Measurements from ENCODE around the gene PEX11B. TPM values are rescaled to one million over a fixed set of nuclear protein-coding genes. Genes with fewer than 3 reads are reported as not detected.

PEX11B gene
- total RNA-seq, 1 experiment from 2014 or later, result 19.7 TPM

GRCh38 chr1:145878724-145879123 lies 39.8 kb downstream of the PEX11B start:
- no peaks in the 10 kb centered on the region for H3K79me2 ChIP-seq (ENCODE audit: low read depth)
- H3K9me2 ChIP-seq (ENCODE audit: insufficient read depth), result 0 out of 2 replicates have a peak, but pooled peaks cover 4% of the 10 kb centered on the region
- peak in 1 of 2 experiments; percentile 88 for DNase-seq
- no peaks in the 10 kb centered on the region for H3K9me3 ChIP-seq (ENCODE audit: insufficient read depth, low read depth)
- CTCF ChIA-PET, result interaction anchor here (1.6 to 2.5 kb wide), 2 partner anchors 12 to 19 kb away, joined by 4 to 8 read pairs; no protein-coding TSS in a partner anchor
- TF ChIP-seq, protein P1, sequence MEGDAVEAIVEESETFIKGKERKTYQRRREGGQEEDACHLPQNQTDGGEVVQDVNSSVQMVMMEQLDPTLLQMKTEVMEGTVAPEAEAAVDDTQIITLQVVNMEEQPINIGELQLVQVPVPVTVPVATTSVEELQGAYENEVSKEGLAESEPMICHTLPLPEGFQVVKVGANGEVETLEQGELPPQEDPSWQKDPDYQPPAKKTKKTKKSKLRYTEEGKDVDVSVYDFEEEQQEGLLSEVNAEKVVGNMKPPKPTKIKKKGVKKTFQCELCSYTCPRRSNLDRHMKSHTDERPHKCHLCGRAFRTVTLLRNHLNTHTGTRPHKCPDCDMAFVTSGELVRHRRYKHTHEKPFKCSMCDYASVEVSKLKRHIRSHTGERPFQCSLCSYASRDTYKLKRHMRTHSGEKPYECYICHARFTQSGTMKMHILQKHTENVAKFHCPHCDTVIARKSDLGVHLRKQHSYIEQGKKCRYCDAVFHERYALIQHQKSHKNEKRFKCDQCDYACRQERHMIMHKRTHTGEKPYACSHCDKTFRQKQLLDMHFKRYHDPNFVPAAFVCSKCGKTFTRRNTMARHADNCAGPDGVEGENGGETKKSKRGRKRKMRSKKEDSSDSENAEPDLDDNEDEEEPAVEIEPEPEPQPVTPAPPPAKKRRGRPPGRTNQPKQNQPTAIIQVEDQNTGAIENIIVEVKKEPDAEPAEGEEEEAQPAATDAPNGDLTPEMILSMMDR (conservative IDR thresholded peaks at IDR 0.05), result no peak
- TF ChIP-seq EZH2 (IDR thresholded peaks at IDR 0.05; ENCODE audit: low read depth), result no peak
- H2AFZ ChIP-seq, result no peak overlapping the region
- H4K20me1 ChIP-seq (ENCODE audit: insufficient read depth), result no peaks in the 10 kb centered on the region
- POLR2A ChIA-PET (ENCODE audit: unreplicated experiment), result interaction anchor here (0.6 to 1.7 kb wide), 2 partner anchors 20 to 33 kb away, joined by 5 read pairs; partner anchors contain the start of genes NUDT17 and PIAS3
- no TSS peak for BruUV-seq (replicated peaks)
- H3K4me3 ChIP-seq, result no peak overlapping the region
- H3F3A ChIP-seq (ENCODE audit: insufficient read depth, low read depth), result peaks cover 20% of the 10 kb centered on the region
- intact Hi-C loops (cut with micrococcal nuclease; ENCODE audit: unreplicated experiment), result no loop called here
- H3K27me3 ChIP-seq (ENCODE audit: insufficient read depth, low read depth), result no peaks in the 10 kb centered on the region
- H3K36me3 ChIP-seq (ENCODE audit: low read depth), result no peaks in the 10 kb centered on the region
- peaks cover 41% of the 10 kb centered on the region for H3K4me1 ChIP-seq (replicated peaks; ENCODE audit: insufficient read depth)
- H3K4me2 ChIP-seq, result peak overlapping the region; percentile 52
- peak overlapping the region; percentile 75 for H3K27ac ChIP-seq

DNA sequence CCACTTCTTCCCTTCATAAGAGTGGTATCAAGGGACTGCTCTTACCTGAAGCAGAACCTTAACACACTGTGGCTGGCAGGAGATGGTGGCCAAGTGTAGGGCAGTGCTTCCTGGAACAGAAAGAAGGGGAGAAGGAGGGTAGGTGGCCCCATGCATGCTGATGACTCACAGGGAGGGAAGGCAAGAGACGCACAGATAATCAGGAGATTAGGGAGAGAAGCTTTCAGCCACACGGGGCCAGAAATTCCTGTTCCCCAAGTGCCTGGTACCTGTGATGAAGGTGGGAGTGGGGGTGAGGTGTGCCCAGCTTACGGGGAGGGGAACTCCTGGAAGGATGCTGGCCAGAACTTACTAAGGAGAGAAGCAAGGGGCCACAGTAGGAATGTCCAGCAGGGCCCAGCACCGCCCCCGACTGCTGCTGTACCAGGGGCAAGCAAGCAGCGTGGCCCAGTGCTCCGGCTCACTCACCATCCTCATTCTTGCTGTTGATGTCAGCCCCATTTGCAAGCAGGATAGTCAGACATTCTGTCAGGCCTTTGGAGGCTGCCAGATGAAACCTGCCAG lies 40.5 kb downstream of the PEX11B start:
- DNase-seq, result peak; percentile 74 to 87
- no peaks in the 10 kb centered on the region for H3K36me3 ChIP-seq (ENCODE audit: low read depth)
- TF ChIP-seq, protein P1 (conservative IDR thresholded peaks at IDR 0.05), result no peak
- no peak for TF ChIP-seq EZH2 (IDR thresholded peaks at IDR 0.05; ENCODE audit: low read depth)
- H3K4me3 ChIP-seq, result no peak overlapping the region
- H3K27ac ChIP-seq, result peak overlapping the region; percentile 75
- intact Hi-C loops (cut with micrococcal nuclease; ENCODE audit: unreplicated experiment), result no loop called here
- H3K79me2 ChIP-seq (ENCODE audit: low read depth), result no peaks in the 10 kb centered on the region
- POLR2A ChIA-PET (ENCODE audit: unreplicated experiment), result interaction anchor here (0.7 to 1.7 kb wide), 2 partner anchors 19 to 54 kb away, joined by 3 to 5 read pairs; partner anchors contain the start of gene PIAS3
- peaks cover 20% of the 10 kb centered on the region for H3F3A ChIP-seq (ENCODE audit: insufficient read depth, low read depth)
- no peaks in the 10 kb centered on the region for H3K9me3 ChIP-seq (ENCODE audit: insufficient read depth, low read depth)
- CTCF ChIA-PET, result interaction anchor here (1.6 to 2.5 kb wide), 2 partner anchors 13 to 18 kb away, joined by 4 to 8 read pairs; no protein-coding TSS in a partner anchor
- no peaks in the 10 kb centered on the region for H3K27me3 ChIP-seq (ENCODE audit: insufficient read depth, low read depth)
- peak overlapping the region; percentile 52 for H3K4me2 ChIP-seq
- H4K20me1 ChIP-seq (ENCODE audit: insufficient read depth), result no peaks in the 10 kb centered on the region
- peaks cover 41% of the 10 kb centered on the region for H3K4me1 ChIP-seq (replicated peaks; ENCODE audit: insufficient read depth)
- H3K9me2 ChIP-seq (ENCODE audit: insufficient read depth), result 0 out of 2 replicates have a peak, but pooled peaks cover 4% of the 10 kb centered on the region
- BruUV-seq (replicated peaks), result no TSS peak
- peak overlapping the region; percentile 69 for H2AFZ ChIP-seq

DNA sequence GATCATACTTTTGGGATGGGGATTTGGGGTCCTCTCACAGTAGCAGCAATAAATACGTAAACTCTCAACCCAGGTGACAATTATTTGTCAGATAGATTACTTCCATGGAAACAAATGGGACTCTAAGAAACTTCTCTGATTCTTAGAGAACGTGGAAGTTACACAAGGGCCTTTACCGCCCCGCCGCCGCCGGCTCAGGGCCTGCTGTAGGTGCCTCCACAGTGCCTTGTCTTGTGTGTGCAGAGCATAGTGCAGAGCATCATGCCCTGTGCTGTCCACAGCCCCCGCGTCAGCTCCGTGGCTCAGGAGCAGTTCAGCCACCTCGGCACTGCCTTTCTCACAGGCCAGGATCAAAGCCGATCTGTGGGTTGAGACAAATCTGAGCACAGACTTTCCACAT lies 43.9 kb downstream of the PEX11B start:
- POLR2A ChIA-PET (ENCODE audit: unreplicated experiment), result no interaction called here
- H3K4me3 ChIP-seq, result no peak overlapping the region
- H2AFZ ChIP-seq, result no peak overlapping the region
- H3K27me3 ChIP-seq (ENCODE audit: insufficient read depth, low read depth), result no peaks in the 10 kb centered on the region
- no TSS peak for BruUV-seq (replicated peaks)
- DNase-seq, result no peak
- intact Hi-C loops (cut with micrococcal nuclease; ENCODE audit: unreplicated experiment), result no loop called here
- H3K4me2 ChIP-seq, result no peak overlapping the region
- no peak overlapping the region for H3K27ac ChIP-seq
- H3K9me3 ChIP-seq (ENCODE audit: insufficient read depth, low read depth), result no peaks in the 10 kb centered on the region
- no peaks in the 10 kb centered on the region for H4K20me1 ChIP-seq (ENCODE audit: insufficient read depth)
- H3K79me2 ChIP-seq (ENCODE audit: low read depth), result no peaks in the 10 kb centered on the region
- peaks cover 35% of the 10 kb centered on the region for H3K4me1 ChIP-seq (replicated peaks; ENCODE audit: insufficient read depth)
- 0 out of 2 replicates have a peak, but pooled peaks cover 4% of the 10 kb centered on the region for H3K9me2 ChIP-seq (ENCODE audit: insufficient read depth)
- peaks cover 15% of the 10 kb centered on the region for H3F3A ChIP-seq (ENCODE audit: insufficient read depth, low read depth)
- TF ChIP-seq, protein P1 (conservative IDR thresholded peaks at IDR 0.05), result no peak
- no peak for TF ChIP-seq EZH2 (IDR thresholded peaks at IDR 0.05; ENCODE audit: low read depth)
- H3K36me3 ChIP-seq (ENCODE audit: low read depth), result no peaks in the 10 kb centered on the region
- CTCF ChIA-PET, result no interaction called here

Measured in PC-9 (cell line).